IPS-18a (cell line): ENCODE measurements around the gene ZDHHC1.

Source experiments
- H3K27ac ChIP-seq: one replicate; pipeline ENCODE4 v1.5.1; 2013; ENCODE audit warnings: low read length
- H3K27me3 ChIP-seq: one replicate; pipeline ENCODE4 v1.6.1; 2013; ENCODE audit warnings: mild to moderate bottlenecking, low read length; ENCODE audit not compliant: control insufficient read depth, insufficient read depth
- H3K36me3 ChIP-seq: one replicate; pipeline ENCODE4 v1.6.1; 2013; ENCODE audit warnings: low read depth, low read length; ENCODE audit not compliant: control insufficient read depth
- H3K4me1 ChIP-seq: one replicate; pipeline ENCODE4 v1.6.1; 2013; ENCODE audit warnings: low read depth, low read length; ENCODE audit not compliant: control insufficient read depth
- H3K4me3 ChIP-seq: one replicate; pipeline ENCODE4 v1.5.1; 2013; ENCODE audit warnings: low read length
- H3K9ac ChIP-seq: one replicate; pipeline ENCODE4 v1.6.1; 2013; ENCODE audit warnings: mild to moderate bottlenecking, low read length, moderate library complexity
- H3K9me3 ChIP-seq: one replicate; pipeline ENCODE4 v1.6.1; 2013; ENCODE audit warnings: low read depth, low read length; ENCODE audit not compliant: control insufficient read depth

Gene ZDHHC1

GRCh38 chr16:67415872-67416793, at the start of gene ZDHHC1:
Gene ZDHHC1, minus strand, starts transcription at chr16:67416477. Its CDS starts 8,702 bp downstream, at chr16:67407775.
- Histone ChIP-seq H3K27me3 (no peaks in the 10 kb centered on the region), H3K27ac (no peak within 1 kb of the TSS), H3K36me3 (no peaks in the 10 kb centered on the region), H3K4me3 (peak within 1 kb of the TSS; percentile 69), H3K9me3 (no peaks in the 10 kb centered on the region), H3K9ac (peak within 1 kb of the TSS; percentile 61), H3K4me1 (peaks cover 17% of the 10 kb centered on the region)

- H3K36me3 ChIP-seq = no peaks in the 10 kb centered on the region
- H3K27ac ChIP-seq = no peak overlapping the region
- no peak overlapping the region for H3K4me3 ChIP-seq
Observed at GRCh38 chr16:67464565-67464964, 48.3 kb upstream of the ZDHHC1 start.

GRCh38 chr16:67463691-67464090, 47.4 kb upstream of the ZDHHC1 start:
- no peak overlapping the region for H3K4me3 ChIP-seq
- no peak overlapping the region for H3K27ac ChIP-seq
- H3K9ac ChIP-seq = no peak overlapping the region
- H3K27me3 ChIP-seq = no peaks in the 10 kb centered on the region
- H3K36me3 ChIP-seq = no peaks in the 10 kb centered on the region
- no peaks in the 10 kb centered on the region for H3K4me1 ChIP-seq
- no peaks in the 10 kb centered on the region for H3K9me3 ChIP-seq

More at GRCh38 chr16:67464565-67464964, 48.3 kb upstream of the ZDHHC1 start:
- no peaks in the 10 kb centered on the region for H3K4me1 ChIP-seq
- H3K9me3 ChIP-seq = no peaks in the 10 kb centered on the region
- H3K27me3 ChIP-seq = no peaks in the 10 kb centered on the region
- no peak overlapping the region for H3K9ac ChIP-seq

GRCh38 chr16:67463059-67463458, 46.8 kb upstream of the ZDHHC1 start:
- Histone ChIP-seq H3K4me3 (no peak overlapping the region), H3K4me1 (no peaks in the 10 kb centered on the region)

GRCh38 chr16:67462279-67462655, 46.0 kb upstream of the ZDHHC1 start:
- Histone ChIP-seq H3K9ac (no peak overlapping the region), H3K36me3 (no peaks in the 10 kb centered on the region), H3K4me3 (no peak overlapping the region), H3K4me1 (no peaks in the 10 kb centered on the region), H3K27ac (no peak overlapping the region), H3K27me3 (no peaks in the 10 kb centered on the region), H3K9me3 (no peaks in the 10 kb centered on the region)

More at GRCh38 chr16:67463059-67463458, 46.8 kb upstream of the ZDHHC1 start:
- H3K9ac ChIP-seq = no peak overlapping the region
- H3K9me3 ChIP-seq = no peaks in the 10 kb centered on the region
- H3K36me3 ChIP-seq = no peaks in the 10 kb centered on the region
- no peak overlapping the region for H3K27ac ChIP-seq
- H3K27me3 ChIP-seq = no peaks in the 10 kb centered on the region

- H3K36me3 ChIP-seq = no peaks in the 10 kb centered on the region
Observed at GRCh38 chr16:67461600-67462278, 45.5 kb upstream of the ZDHHC1 start.

GRCh38 chr16:67460961-67461360, 44.7 kb upstream of the ZDHHC1 start:
- no peaks in the 10 kb centered on the region for H3K36me3 ChIP-seq
- H3K9ac ChIP-seq = no peak overlapping the region
- no peaks in the 10 kb centered on the region for H3K9me3 ChIP-seq
- H3K4me3 ChIP-seq = no peak overlapping the region
- H3K4me1 ChIP-seq = no peaks in the 10 kb centered on the region
- H3K27ac ChIP-seq = no peak overlapping the region
- H3K27me3 ChIP-seq = no peaks in the 10 kb centered on the region

More at GRCh38 chr16:67461600-67462278, 45.5 kb upstream of the ZDHHC1 start:
- Histone ChIP-seq H3K4me1 (no peaks in the 10 kb centered on the region), H3K9me3 (no peaks in the 10 kb centered on the region), H3K4me3 (no peak overlapping the region), H3K9ac (no peak overlapping the region), H3K27me3 (no peaks in the 10 kb centered on the region), H3K27ac (no peak overlapping the region)

- Histone ChIP-seq H3K9ac (no peak overlapping the region), H3K27ac (no peak overlapping the region), H3K4me1 (no peaks in the 10 kb centered on the region)
Observed at GRCh38 chr16:67460168-67460567, 43.9 kb upstream of the ZDHHC1 start.

GRCh38 chr16:67459861-67460150, 43.5 kb upstream of the ZDHHC1 start:
- Histone ChIP-seq H3K27ac (no peak overlapping the region), H3K36me3 (no peaks in the 10 kb centered on the region), H3K27me3 (no peaks in the 10 kb centered on the region), H3K9me3 (no peaks in the 10 kb centered on the region), H3K4me3 (no peak overlapping the region), H3K9ac (no peak overlapping the region), H3K4me1 (no peaks in the 10 kb centered on the region)

More at GRCh38 chr16:67460168-67460567, 43.9 kb upstream of the ZDHHC1 start:
- Histone ChIP-seq H3K9me3 (no peaks in the 10 kb centered on the region), H3K27me3 (no peaks in the 10 kb centered on the region), H3K4me3 (no peak overlapping the region), H3K36me3 (no peaks in the 10 kb centered on the region)

GRCh38 chr16:67459066-67459860, 43.0 kb upstream of the ZDHHC1 start:
- Histone ChIP-seq H3K4me1 (no peaks in the 10 kb centered on the region), H3K9me3 (no peaks in the 10 kb centered on the region), H3K9ac (no peak overlapping the region), H3K36me3 (no peaks in the 10 kb centered on the region), H3K27ac (no peak overlapping the region), H3K4me3 (no peak overlapping the region), H3K27me3 (no peaks in the 10 kb centered on the region)

- H3K4me1 ChIP-seq = no peaks in the 10 kb centered on the region
- H3K4me3 ChIP-seq = no peak overlapping the region
- H3K27me3 ChIP-seq = no peaks in the 10 kb centered on the region
- no peak overlapping the region for H3K9ac ChIP-seq
- no peaks in the 10 kb centered on the region for H3K9me3 ChIP-seq
- H3K27ac ChIP-seq = no peak overlapping the region
- H3K36me3 ChIP-seq = no peaks in the 10 kb centered on the region
Observed at GRCh38 chr16:67458121-67458641, 41.9 kb upstream of the ZDHHC1 start.
